Sigmoid colon (tissue), 7 donors: Measurements from ENCODE around the gene FBXW8. TPM values are rescaled to one million over a fixed set of nuclear protein-coding genes. Genes with fewer than 3 reads are reported as not detected.

Experiments
- DNase-seq: peaks from one replicate; pipeline ENCODE4 v3.0.0-alpha.2; 2019
- H3K27ac ChIP-seq, 4 donors: fragments of 200-600 bp; sonication (generic); one replicate each; pipeline ENCODE4 v1.5.1; 2016 to 2019; ENCODE audit warnings: mild to moderate bottlenecking in 1 of 4
- H3K27me3 ChIP-seq, 3 donors: fragments of 200-600 bp; sonication (generic); one replicate each; pipeline ENCODE4 v1.5.1; 2019; ENCODE audit warnings: mild to moderate bottlenecking in 1 of 3
- H3K36me3 ChIP-seq, 4 donors: fragments of 200-600 bp; sonication (generic); one replicate each; pipeline ENCODE4 v1.5.1; 2016 to 2019
- H3K4me1 ChIP-seq, 4 donors: fragments of 200-600 bp; sonication (generic); one replicate each; pipeline ENCODE4 v1.5.1; 2017 to 2019
- H3K4me3 ChIP-seq, 4 donors: fragments of 200-600 bp; sonication (generic); one replicate each; pipeline ENCODE4 v1.5.1; 2017 to 2019; ENCODE audit warnings: mild to moderate bottlenecking in 2 of 4, moderate library complexity in 1 of 4
- H3K9me3 ChIP-seq, 4 donors: fragments of 200-600 bp in 3 of 4; sonication (generic) in 3 of 4; one replicate each; pipeline versions ENCODE4 v1.5.1 to v1.6.1; 2013 to 2019
- EP300 ChIP-seq, 4 donors: sonication (generic); formaldehyde crosslinking; IDR thresholded peaks; one replicate each; pipeline ENCODE4 v1.6.1; 2017; ENCODE audit warnings: antibody characterized with exemption in 4 of 4
- POLR2A ChIP-seq, 2 donors: fragments of 450-650 bp; IDR thresholded peaks; one replicate each; pipeline ENCODE4 v1.6.1; 2016; ENCODE audit warnings: antibody characterized with exemption in 2 of 2, mild to moderate bottlenecking in 2 of 2, moderate library complexity in 2 of 2
- POLR2AphosphoS5 ChIP-seq, 4 donors: sonication (generic); formaldehyde crosslinking; IDR thresholded peaks; one replicate each; pipeline ENCODE4 v1.6.1; 2017; ENCODE audit warnings: antibody characterized with exemption in 4 of 4
- WGBS, 2 donors: extraction: QIAGEN DNeasy Blood & Tissue Kit; methylation state at CpG; one replicate each; pipeline ENCODE4 v1.1.7; 2013; 5-methylcytosine and 5-hydroxymethylcytosine counted together
- intact Hi-C: fragments of 100-400 bp; cut with DNase I; formaldehyde crosslinking; loops from one replicate; pipeline ENCODE4 v1.15.1; 2023
- polyA plus RNA-seq, 3 donors: library from polyadenylated mRNA; stranded (reverse); fragments of 200-250 nt; gene quantifications; one replicate each; pipeline ENCODE4 v1.2.3, GENCODE V29; 2013
- total RNA-seq, 4 donors: library from RNA; depleted of rRNA; stranded (reverse); fragments of >200 nt; gene quantifications; one replicate each; pipeline ENCODE4 v1.1.0, GENCODE V29; 2016
- TF ChIP-seq, protein P1 (sequence below), 4 experiments: fragments of 450-650 bp in 3 of 4; fragments of 200-600 bp in 1 of 4; IDR thresholded peaks; one replicate each; pipeline ENCODE4 v1.5.1; 2016 to 2019; ENCODE audit warnings: antibody characterized with exemption in 4 of 4, mild to moderate bottlenecking in 3 of 4, moderate library complexity in 2 of 4
- donor health status: healthy with polysubstance abuse.
- donor health status: Bipolar disorder and iron deficiency.
- donor health status: healthy.

The FBXW8 gene
- total and polyA plus RNA-seq, 7 donors: 2.3 to 19.1 (median 7.7) TPM

GRCh38 chr12:116920939-116921338 is 10.2 kb downstream of the FBXW8 start:
- intact Hi-C loops: no loop called here
- peaks cover 0 to 7% (median 0%) of the 10 kb centered on the region in 4 donors for H3K36me3 ChIP-seq
- WGBS, 2 donors: 72% methylated on average over 3 of the region's 3 CpGs
- H3K4me1 ChIP-seq: peaks cover 0 to 14% (median 10%) of the 10 kb centered on the region in 4 donors
- no peak overlapping the region for H3K27ac ChIP-seq
- no peaks in the 10 kb centered on the region for H3K9me3 ChIP-seq
- TF ChIP-seq, protein P1, sequence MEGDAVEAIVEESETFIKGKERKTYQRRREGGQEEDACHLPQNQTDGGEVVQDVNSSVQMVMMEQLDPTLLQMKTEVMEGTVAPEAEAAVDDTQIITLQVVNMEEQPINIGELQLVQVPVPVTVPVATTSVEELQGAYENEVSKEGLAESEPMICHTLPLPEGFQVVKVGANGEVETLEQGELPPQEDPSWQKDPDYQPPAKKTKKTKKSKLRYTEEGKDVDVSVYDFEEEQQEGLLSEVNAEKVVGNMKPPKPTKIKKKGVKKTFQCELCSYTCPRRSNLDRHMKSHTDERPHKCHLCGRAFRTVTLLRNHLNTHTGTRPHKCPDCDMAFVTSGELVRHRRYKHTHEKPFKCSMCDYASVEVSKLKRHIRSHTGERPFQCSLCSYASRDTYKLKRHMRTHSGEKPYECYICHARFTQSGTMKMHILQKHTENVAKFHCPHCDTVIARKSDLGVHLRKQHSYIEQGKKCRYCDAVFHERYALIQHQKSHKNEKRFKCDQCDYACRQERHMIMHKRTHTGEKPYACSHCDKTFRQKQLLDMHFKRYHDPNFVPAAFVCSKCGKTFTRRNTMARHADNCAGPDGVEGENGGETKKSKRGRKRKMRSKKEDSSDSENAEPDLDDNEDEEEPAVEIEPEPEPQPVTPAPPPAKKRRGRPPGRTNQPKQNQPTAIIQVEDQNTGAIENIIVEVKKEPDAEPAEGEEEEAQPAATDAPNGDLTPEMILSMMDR (IDR thresholded peaks at IDR 0.05): no peak
- TF ChIP-seq EP300 (IDR thresholded peaks at IDR 0.05) (no peak), POLR2A (IDR thresholded peaks at IDR 0.05) (no peak), POLR2AphosphoS5 (IDR thresholded peaks at IDR 0.05) (no peak)
- no peak overlapping the region for H3K4me3 ChIP-seq
- no peak for DNase-seq
- H3K27me3 ChIP-seq: no peaks in the 10 kb centered on the region

GRCh38 chr12:116922194-116922897 is 11.6 kb downstream of the FBXW8 start:
- DNase-seq: no peak

GRCh38 chr12:116924558-116925453 is 14.1 kb downstream of the FBXW8 start:
- Histone ChIP-seq H3K4me3 (no peak overlapping the region), H3K9me3 (no peaks in the 10 kb centered on the region), H3K27ac (no peak overlapping the region), H3K4me1 (peaks cover 0 to 26% (median 23%) of the 10 kb centered on the region in 4 donors), H3K36me3 (peaks cover 0 to 17% (median 4%) of the 10 kb centered on the region in 4 donors), H3K27me3 (no peaks in the 10 kb centered on the region)
- TF ChIP-seq POLR2AphosphoS5 (IDR thresholded peaks at IDR 0.05) (no peak), EP300 (IDR thresholded peaks at IDR 0.05) (no peak), POLR2A (IDR thresholded peaks at IDR 0.05) (no peak)
- TF ChIP-seq, protein P1 (IDR thresholded peaks at IDR 0.05): no peak
- DNase-seq: no peak
- WGBS, 2 donors: 70 to 72% methylated on average over 5 of the region's 5 CpGs
- intact Hi-C loops: no loop called here

More at GRCh38 chr12:116922194-116922897, 11.6 kb downstream of the FBXW8 start:
- WGBS, 2 donors: 73 to 96% methylated on average over 2 of the region's 2 CpGs
- Histone ChIP-seq H3K36me3 (peaks cover 0 to 7% (median 0%) of the 10 kb centered on the region in 4 donors), H3K9me3 (no peaks in the 10 kb centered on the region), H3K4me3 (no peak overlapping the region), H3K27me3 (no peaks in the 10 kb centered on the region), H3K27ac (no peak overlapping the region), H3K4me1 (peaks cover 0 to 20% (median 19%) of the 10 kb centered on the region in 4 donors)
- intact Hi-C loops: no loop called here
- TF ChIP-seq, protein P1 (IDR thresholded peaks at IDR 0.05): no peak
- TF ChIP-seq POLR2AphosphoS5 (IDR thresholded peaks at IDR 0.05) (no peak), EP300 (IDR thresholded peaks at IDR 0.05) (no peak), POLR2A (IDR thresholded peaks at IDR 0.05) (no peak)

- peaks cover 0 to 21% (median 5%) of the 10 kb centered on the region in 4 donors for H3K36me3 ChIP-seq
- no peak for DNase-seq
- TF ChIP-seq EP300 (IDR thresholded peaks at IDR 0.05) (no peak), POLR2AphosphoS5 (IDR thresholded peaks at IDR 0.05) (no peak), POLR2A (IDR thresholded peaks at IDR 0.05) (no peak)
- TF ChIP-seq, protein P1 (IDR thresholded peaks at IDR 0.05): no peak
- intact Hi-C loops: no loop called here
- no peaks in the 10 kb centered on the region for H3K9me3 ChIP-seq
- no peaks in the 10 kb centered on the region for H3K27me3 ChIP-seq
- no peak overlapping the region for H3K4me3 ChIP-seq
- peak overlapping the region; percentile 16 to 60 (median 48) for H3K27ac ChIP-seq
- 83 to 87% methylated on average over 8 of the region's 8 CpGs for WGBS, 2 donors
- peaks cover 0 to 26% (median 23%) of the 10 kb centered on the region in 4 donors for H3K4me1 ChIP-seq
Measured at GRCh38 chr12:116926283-116927243, 15.8 kb downstream of the FBXW8 start.
